ENCODE results near the gene PROS1. TPM values are rescaled to one million over a fixed set of nuclear protein-coding genes. Genes with fewer than 3 reads are reported as not detected.
"Not testable (repeated sequence)": the region's sequence is repeated elsewhere in the genome, so short reads cannot be mapped to it uniquely, and the experiment has no call there.

Gene PROS1
- total and polyA plus RNA-seq, 2 donors (not counting 1 experiment from before 2014, with no cell fraction given): 0.03 TPM; not detected in 1

DNA sequence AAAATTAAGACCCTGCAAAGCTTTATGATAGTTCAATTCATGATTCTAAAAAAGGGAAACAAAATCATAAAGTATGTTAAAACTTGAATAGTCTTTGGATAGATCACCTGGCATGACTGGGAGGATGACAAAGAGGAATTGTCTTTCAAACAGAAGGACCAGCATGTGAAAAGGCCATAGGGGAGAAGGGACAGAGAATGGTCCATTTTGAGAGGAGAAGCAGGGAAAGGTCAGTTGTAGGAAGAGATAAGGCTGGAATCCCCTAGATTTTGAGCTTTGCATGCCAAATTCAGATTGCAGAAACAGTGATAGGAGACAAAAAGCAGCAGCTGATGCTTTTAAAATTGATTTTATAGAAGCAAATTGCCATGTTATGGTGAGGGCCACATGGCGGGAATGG, 12.7 kb downstream of the PROS1 start:
- no peak overlapping the region for H3K4me3 ChIP-seq (ENCODE audit: control extremely low read depth in 1 of 5, extremely low read depth in 1 of 5, insufficient read depth in 1 of 5, low read depth in 2 of 5, low read length in 4 of 5)
- H3K9me3 ChIP-seq (ENCODE audit: control extremely low read depth in 1 of 3, control insufficient read depth in 2 of 3, insufficient read depth in 1 of 3, low read length in 2 of 3): peaks cover 0 to 4% (median 0%) of the 10 kb centered on the region in 3 donors
- no peak overlapping the region for H2AFZ ChIP-seq (ENCODE audit: insufficient read depth, low read depth, low read length, poor library complexity, severe bottlenecking)
- Mint-ChIP-seq H3K9me3 (ENCODE audit: insufficient read depth) (no peaks in the 10 kb centered on the region), H3K27me3 (peaks cover 10% of the 10 kb centered on the region), H3K4me3 (no peak overlapping the region), H3K27ac (no peak overlapping the region), H3K4me1 (no peaks in the 10 kb centered on the region)
- TF ChIP-seq EZH2 (IDR thresholded peaks at IDR 0.05; ENCODE audit: borderline replicate concordance, insufficient read depth, low read depth, low read length, poor library complexity, severe bottlenecking): no peak
- TF ChIP-seq, protein P1, sequence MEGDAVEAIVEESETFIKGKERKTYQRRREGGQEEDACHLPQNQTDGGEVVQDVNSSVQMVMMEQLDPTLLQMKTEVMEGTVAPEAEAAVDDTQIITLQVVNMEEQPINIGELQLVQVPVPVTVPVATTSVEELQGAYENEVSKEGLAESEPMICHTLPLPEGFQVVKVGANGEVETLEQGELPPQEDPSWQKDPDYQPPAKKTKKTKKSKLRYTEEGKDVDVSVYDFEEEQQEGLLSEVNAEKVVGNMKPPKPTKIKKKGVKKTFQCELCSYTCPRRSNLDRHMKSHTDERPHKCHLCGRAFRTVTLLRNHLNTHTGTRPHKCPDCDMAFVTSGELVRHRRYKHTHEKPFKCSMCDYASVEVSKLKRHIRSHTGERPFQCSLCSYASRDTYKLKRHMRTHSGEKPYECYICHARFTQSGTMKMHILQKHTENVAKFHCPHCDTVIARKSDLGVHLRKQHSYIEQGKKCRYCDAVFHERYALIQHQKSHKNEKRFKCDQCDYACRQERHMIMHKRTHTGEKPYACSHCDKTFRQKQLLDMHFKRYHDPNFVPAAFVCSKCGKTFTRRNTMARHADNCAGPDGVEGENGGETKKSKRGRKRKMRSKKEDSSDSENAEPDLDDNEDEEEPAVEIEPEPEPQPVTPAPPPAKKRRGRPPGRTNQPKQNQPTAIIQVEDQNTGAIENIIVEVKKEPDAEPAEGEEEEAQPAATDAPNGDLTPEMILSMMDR (IDR thresholded peaks at IDR 0.05): no peak
- H4K20me1 ChIP-seq (ENCODE audit: control insufficient read depth, insufficient read depth, low read length, poor library complexity, severe bottlenecking): no peaks in the 10 kb centered on the region
- no peak for ATAC-seq (ENCODE audit: low read depth)
- no peak for DNase-seq
- no peaks in the 10 kb centered on the region for H3K4me1 ChIP-seq (ENCODE audit: control insufficient read depth in 2 of 2, insufficient read depth in 2 of 2, low read length in 2 of 2)
- H3K79me2 ChIP-seq (ENCODE audit: control insufficient read depth, insufficient read depth, low read length): no peaks in the 10 kb centered on the region
- 100% methylated on average over 1 of the region's 1 CpG for WGBS (ENCODE audit: insufficient coverage)
- ChIA-PET POLR2A (no interaction called here), CTCF (no interaction called here)
- no peak overlapping the region for H3K9ac ChIP-seq (ENCODE audit: low read length)
- no peaks in the 10 kb centered on the region for H3K36me3 ChIP-seq (replicated peaks in 1 of 2; ENCODE audit: control extremely low read depth in 1 of 2, control insufficient read depth in 1 of 2, extremely low read depth in 1 of 2, insufficient read depth in 2 of 2, low read length in 1 of 2)
- H3K27ac ChIP-seq (ENCODE audit: low read length in 2 of 2): no peak overlapping the region
- intact Hi-C loops (cut with micrococcal nuclease): no loop called here
- peaks cover 0 to under 1% (median 0%) of the 10 kb centered on the region in 4 experiments for H3K27me3 ChIP-seq (replicated peaks in 1 of 4; ENCODE audit: control extremely low read depth in 1 of 4, control insufficient read depth in 3 of 4, insufficient read depth in 4 of 4, low read length in 3 of 4)
- H3K4me2 ChIP-seq (replicated peaks; ENCODE audit: low read depth, low read length, poor library complexity, severe bottlenecking): no peak overlapping the region

DNA sequence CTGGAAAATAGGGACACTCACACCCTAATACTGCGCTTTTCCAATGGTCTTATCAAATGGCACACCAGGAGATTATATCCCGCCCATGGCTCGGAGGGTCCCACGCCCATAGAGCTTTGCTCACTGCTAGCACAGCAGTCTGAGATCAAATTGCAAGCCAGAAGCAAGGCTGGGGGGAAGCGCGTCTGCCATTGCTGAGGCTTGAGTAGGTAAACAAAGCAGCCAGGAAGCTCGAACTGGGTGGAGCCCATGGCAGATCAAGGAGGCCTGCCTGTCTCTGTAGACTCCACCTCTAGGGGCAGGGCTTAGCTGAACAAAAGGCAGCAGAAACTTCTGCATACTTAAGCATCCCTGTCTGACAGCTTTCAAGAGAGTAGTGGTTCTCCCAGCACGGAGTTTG, 23.7 kb downstream of the PROS1 start:
- H3K9me3 Mint-ChIP-seq (ENCODE audit: insufficient read depth); H3K4me3 ChIP-seq (ENCODE audit: control extremely low read depth in 1 of 5, extremely low read depth in 1 of 5, insufficient read depth in 1 of 5, low read depth in 2 of 5, low read length in 4 of 5); H3K27me3 ChIP-seq (replicated peaks in 1 of 4; ENCODE audit: control extremely low read depth in 1 of 4, control insufficient read depth in 3 of 4, insufficient read depth in 4 of 4, low read length in 3 of 4); intact Hi-C loops (cut with micrococcal nuclease); H3K9ac ChIP-seq (ENCODE audit: low read length); H3K4me3 Mint-ChIP-seq; H3K79me2 ChIP-seq (ENCODE audit: control insufficient read depth, insufficient read depth, low read length); H3K4me2 ChIP-seq (replicated peaks; ENCODE audit: low read depth, low read length, poor library complexity, severe bottlenecking); H3K36me3 ChIP-seq (replicated peaks in 1 of 2; ENCODE audit: control extremely low read depth in 1 of 2, control insufficient read depth in 1 of 2, extremely low read depth in 1 of 2, insufficient read depth in 2 of 2, low read length in 1 of 2); H3K27ac ChIP-seq (ENCODE audit: low read length in 2 of 2); H3K4me1 Mint-ChIP-seq; CTCF ChIA-PET; DNase-seq; H2AFZ ChIP-seq (ENCODE audit: insufficient read depth, low read depth, low read length, poor library complexity, severe bottlenecking); POLR2A ChIA-PET; H3K27ac Mint-ChIP-seq; ATAC-seq (ENCODE audit: low read depth); H3K9me3 ChIP-seq (ENCODE audit: control extremely low read depth in 1 of 3, control insufficient read depth in 2 of 3, insufficient read depth in 1 of 3, low read length in 2 of 3); H4K20me1 ChIP-seq (ENCODE audit: control insufficient read depth, insufficient read depth, low read length, poor library complexity, severe bottlenecking); H3K4me1 ChIP-seq (ENCODE audit: control insufficient read depth in 2 of 2, insufficient read depth in 2 of 2, low read length in 2 of 2): not testable (repeated sequence)
- H3K27me3 Mint-ChIP-seq: peaks cover 10% of the 10 kb centered on the region
- WGBS (ENCODE audit: insufficient coverage): 89% methylated on average over 8 of the region's 8 CpGs

DNA sequence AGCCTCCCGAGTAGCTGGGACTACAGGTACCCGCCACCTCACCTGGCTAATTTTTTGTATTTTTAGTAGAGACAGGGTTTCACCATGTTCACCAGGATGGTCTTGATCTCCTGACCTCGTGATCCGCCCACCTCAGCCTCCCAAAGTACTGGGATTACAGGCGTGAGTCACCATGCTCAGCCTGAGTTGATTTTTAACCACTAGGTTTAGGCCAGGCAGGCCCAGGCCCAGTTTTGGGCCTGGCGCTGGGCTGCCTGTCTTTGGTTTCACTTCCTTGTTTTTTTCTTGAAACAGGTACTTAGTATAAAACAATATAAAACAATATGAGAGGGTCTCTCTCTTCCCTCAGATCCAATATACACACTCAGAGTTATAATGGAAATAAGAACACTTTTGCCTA, 36.2 kb downstream of the PROS1 start:
- H3K9me3 Mint-ChIP-seq (ENCODE audit: insufficient read depth); H3K9ac ChIP-seq (ENCODE audit: low read length); H3K4me3 Mint-ChIP-seq; H3K27me3 Mint-ChIP-seq; ATAC-seq (ENCODE audit: low read depth); H4K20me1 ChIP-seq (ENCODE audit: control insufficient read depth, insufficient read depth, low read length, poor library complexity, severe bottlenecking); intact Hi-C loops (cut with micrococcal nuclease); H3K4me3 ChIP-seq (ENCODE audit: control extremely low read depth in 1 of 5, extremely low read depth in 1 of 5, insufficient read depth in 1 of 5, low read depth in 2 of 5, low read length in 4 of 5); H3K9me3 ChIP-seq (ENCODE audit: control extremely low read depth in 1 of 3, control insufficient read depth in 2 of 3, insufficient read depth in 1 of 3, low read length in 2 of 3); H3K79me2 ChIP-seq (ENCODE audit: control insufficient read depth, insufficient read depth, low read length); CTCF ChIA-PET; H3K4me1 ChIP-seq (ENCODE audit: control insufficient read depth in 2 of 2, insufficient read depth in 2 of 2, low read length in 2 of 2); H3K4me2 ChIP-seq (replicated peaks; ENCODE audit: low read depth, low read length, poor library complexity, severe bottlenecking); H3K36me3 ChIP-seq (replicated peaks in 1 of 2; ENCODE audit: control extremely low read depth in 1 of 2, control insufficient read depth in 1 of 2, extremely low read depth in 1 of 2, insufficient read depth in 2 of 2, low read length in 1 of 2); H3K27me3 ChIP-seq (replicated peaks in 1 of 4; ENCODE audit: control extremely low read depth in 1 of 4, control insufficient read depth in 3 of 4, insufficient read depth in 4 of 4, low read length in 3 of 4); POLR2A ChIA-PET; H3K27ac Mint-ChIP-seq; H3K27ac ChIP-seq (ENCODE audit: low read length in 2 of 2); H3K4me1 Mint-ChIP-seq; H2AFZ ChIP-seq (ENCODE audit: insufficient read depth, low read depth, low read length, poor library complexity, severe bottlenecking): not testable (repeated sequence)
- DNase-seq: peak; percentile 4
- WGBS (ENCODE audit: insufficient coverage): 81% methylated on average over 3 of the region's 6 CpGs
